ENCODE measurements around the gene EFCAB6.
A peak's percentile ranks its signal among the peaks of the same experiment; 100 is the strongest.

EFCAB6 gene

GRCh38 chr22:43487311-43488030 lies 324.6 kb downstream of the EFCAB6 start:
- Mint-ChIP-seq H3K27me3 (no peaks in the 10 kb centered on the region), H3K4me1 (ENCODE audit: low read depth) (no peaks in the 10 kb centered on the region), H3K9me3 (no peaks in the 10 kb centered on the region), H3K4me3 (no peak overlapping the region), H3K36me3 (ENCODE audit: low read depth) (no peaks in the 10 kb centered on the region), H3K27ac (no peak overlapping the region)
- intact Hi-C loops (cut with micrococcal nuclease) = no loop called here

GRCh38 chr22:43485502-43486089 lies 326.5 kb downstream of the EFCAB6 start:
- no peaks in the 10 kb centered on the region for H3K27me3 Mint-ChIP-seq
- intact Hi-C loops (cut with micrococcal nuclease) = no loop called here
- peaks cover 12% of the 10 kb centered on the region for H3K4me1 Mint-ChIP-seq (ENCODE audit: low read depth)
- no peaks in the 10 kb centered on the region for H3K9me3 Mint-ChIP-seq
- no peaks in the 10 kb centered on the region for H3K36me3 Mint-ChIP-seq (ENCODE audit: low read depth)
- no peak overlapping the region for H3K27ac Mint-ChIP-seq
- no peak overlapping the region for H3K4me3 Mint-ChIP-seq

GRCh38 chr22:43484227-43484626 lies 327.9 kb downstream of the EFCAB6 start:
- intact Hi-C loops (cut with micrococcal nuclease) = no loop called here
- H3K4me1 Mint-ChIP-seq (ENCODE audit: low read depth) = peaks cover 22% of the 10 kb centered on the region
- H3K36me3 Mint-ChIP-seq (ENCODE audit: low read depth) = no peaks in the 10 kb centered on the region
- H3K9me3 Mint-ChIP-seq = no peaks in the 10 kb centered on the region
- H3K4me3 Mint-ChIP-seq = no peak overlapping the region
- H3K27me3 Mint-ChIP-seq = no peaks in the 10 kb centered on the region
- no peak overlapping the region for H3K27ac Mint-ChIP-seq

GRCh38 chr22:43483669-43484068 lies 328.4 kb downstream of the EFCAB6 start:
- intact Hi-C loops (cut with micrococcal nuclease) = no loop called here
- H3K4me1 Mint-ChIP-seq (ENCODE audit: low read depth) = peaks cover 25% of the 10 kb centered on the region
- H3K4me3 Mint-ChIP-seq = no peak overlapping the region
- H3K36me3 Mint-ChIP-seq (ENCODE audit: low read depth) = no peaks in the 10 kb centered on the region
- H3K27ac Mint-ChIP-seq = no peak overlapping the region
- H3K27me3 Mint-ChIP-seq = no peaks in the 10 kb centered on the region
- no peaks in the 10 kb centered on the region for H3K9me3 Mint-ChIP-seq

GRCh38 chr22:43483266-43483665 lies 328.8 kb downstream of the EFCAB6 start:
- Mint-ChIP-seq H3K27me3 (no peaks in the 10 kb centered on the region), H3K9me3 (no peaks in the 10 kb centered on the region), H3K27ac (no peak overlapping the region), H3K4me3 (no peak overlapping the region), H3K36me3 (ENCODE audit: low read depth) (no peaks in the 10 kb centered on the region), H3K4me1 (ENCODE audit: low read depth) (peaks cover 25% of the 10 kb centered on the region)
- intact Hi-C loops (cut with micrococcal nuclease) = no loop called here

- peak overlapping the region; percentile 40 for H3K27ac Mint-ChIP-seq
- H3K4me1 Mint-ChIP-seq (ENCODE audit: low read depth) = peaks cover 25% of the 10 kb centered on the region
- H3K9me3 Mint-ChIP-seq = no peaks in the 10 kb centered on the region
- H3K36me3 Mint-ChIP-seq (ENCODE audit: low read depth) = no peaks in the 10 kb centered on the region
- no peak overlapping the region for H3K4me3 Mint-ChIP-seq
- no peaks in the 10 kb centered on the region for H3K27me3 Mint-ChIP-seq
- intact Hi-C loops (cut with micrococcal nuclease) = no loop called here
Measured at GRCh38 chr22:43482318-43482625, 329.8 kb downstream of the EFCAB6 start.

GRCh38 chr22:43481568-43482317 lies 330.4 kb downstream of the EFCAB6 start:
- H3K36me3 Mint-ChIP-seq (ENCODE audit: low read depth) = no peaks in the 10 kb centered on the region
- H3K4me3 Mint-ChIP-seq = peak overlapping the region; percentile 51
- H3K27ac Mint-ChIP-seq = peak overlapping the region; percentile 40
- peaks cover 25% of the 10 kb centered on the region for H3K4me1 Mint-ChIP-seq (ENCODE audit: low read depth)
- H3K27me3 Mint-ChIP-seq = no peaks in the 10 kb centered on the region
- intact Hi-C loops (cut with micrococcal nuclease) = loop anchor here (2.0 kb wide), 1 partner anchor 93 kb away; no protein-coding TSS in a partner anchor
- no peaks in the 10 kb centered on the region for H3K9me3 Mint-ChIP-seq

- Mint-ChIP-seq H3K4me1 (ENCODE audit: low read depth) (peaks cover 25% of the 10 kb centered on the region), H3K4me3 (no peak overlapping the region), H3K36me3 (ENCODE audit: low read depth) (no peaks in the 10 kb centered on the region), H3K9me3 (no peaks in the 10 kb centered on the region), H3K27me3 (no peaks in the 10 kb centered on the region), H3K27ac (no peak overlapping the region)
- intact Hi-C loops (cut with micrococcal nuclease) = loop anchor here (2.0 kb wide), 1 partner anchor 91 kb away; no protein-coding TSS in a partner anchor
Measured at GRCh38 chr22:43479962-43480361, 332.1 kb downstream of the EFCAB6 start.

- Mint-ChIP-seq H3K9me3 (no peaks in the 10 kb centered on the region), H3K4me1 (ENCODE audit: low read depth) (peaks cover 25% of the 10 kb centered on the region), H3K27me3 (peaks cover 4% of the 10 kb centered on the region), H3K36me3 (ENCODE audit: low read depth) (no peaks in the 10 kb centered on the region), H3K4me3 (no peak overlapping the region), H3K27ac (no peak overlapping the region)
- intact Hi-C loops (cut with micrococcal nuclease) = no loop called here
Measured at GRCh38 chr22:43479301-43479950, 332.7 kb downstream of the EFCAB6 start.
